ENCODE data around the gene FAM170B. TPM values are rescaled to one million over a fixed set of nuclear protein-coding genes. Genes with fewer than 3 reads are reported as not detected.

Gene FAM170B
- total and polyA plus RNA-seq, 7 donors: not detected

GRCh38 chr10:49153971-49154370 lies 20.1 kb upstream of the FAM170B start:
- H3K4me1 ChIP-seq: no peaks in the 10 kb centered on the region
- no peaks in the 10 kb centered on the region for H3K9me3 ChIP-seq
- intact Hi-C loops (cut with DNase I): no loop called here
- no peak for DNase-seq
- TF ChIP-seq POLR2A (IDR thresholded peaks at IDR 0.05) (no peak), EP300 (IDR thresholded peaks at IDR 0.05) (no peak), POLR2AphosphoS5 (IDR thresholded peaks at IDR 0.05) (no peak), CTCF (IDR thresholded peaks at IDR 0.05) (no peak)
- WGBS, 2 donors: 91 to 96% methylated on average over 1 of the region's 1 CpG
- no peaks in the 10 kb centered on the region for H3K27me3 ChIP-seq
- H3K27ac ChIP-seq: no peak overlapping the region
- H3K36me3 ChIP-seq: no peaks in the 10 kb centered on the region
- no peak overlapping the region for H3K4me3 ChIP-seq

- no peaks in the 10 kb centered on the region for H3K4me1 ChIP-seq
- H3K4me3 ChIP-seq: no peak overlapping the region
- no peak for DNase-seq
- TF ChIP-seq POLR2AphosphoS5 (IDR thresholded peaks at IDR 0.05) (no peak), EP300 (IDR thresholded peaks at IDR 0.05) (no peak), CTCF (IDR thresholded peaks at IDR 0.05) (no peak), POLR2A (IDR thresholded peaks at IDR 0.05) (no peak)
- no peaks in the 10 kb centered on the region for H3K36me3 ChIP-seq
- H3K27me3 ChIP-seq: no peaks in the 10 kb centered on the region
- H3K9me3 ChIP-seq: no peaks in the 10 kb centered on the region
- WGBS, 2 donors: 61 to 82% methylated on average over 4 of the region's 4 CpGs
- intact Hi-C loops (cut with DNase I): no loop called here
- no peak overlapping the region for H3K27ac ChIP-seq
Observed at GRCh38 chr10:49153115-49153514, 19.3 kb upstream of the FAM170B start.

- intact Hi-C loops (cut with DNase I): no loop called here
- Histone ChIP-seq H3K9me3 (peaks cover 0 to 1% (median 0%) of the 10 kb centered on the region in 4 donors), H3K36me3 (no peaks in the 10 kb centered on the region), H3K4me3 (no peak overlapping the region), H3K27me3 (no peaks in the 10 kb centered on the region), H3K4me1 (no peaks in the 10 kb centered on the region), H3K27ac (no peak overlapping the region)
- TF ChIP-seq CTCF (IDR thresholded peaks at IDR 0.05): no peak
- no peak for TF ChIP-seq POLR2AphosphoS5 (IDR thresholded peaks at IDR 0.05)
- TF ChIP-seq EP300 (IDR thresholded peaks at IDR 0.05): no peak
- no peak for TF ChIP-seq POLR2A (IDR thresholded peaks at IDR 0.05)
- no peak for DNase-seq
- 83 to 84% methylated on average over 4 of the region's 4 CpGs for WGBS, 2 donors
Observed at GRCh38 chr10:49152663-49153062, 18.8 kb upstream of the FAM170B start.

GRCh38 chr10:49152037-49152436 lies 18.2 kb upstream of the FAM170B start:
- Histone ChIP-seq H3K4me3 (no peak overlapping the region), H3K27ac (no peak overlapping the region), H3K4me1 (no peaks in the 10 kb centered on the region), H3K27me3 (no peaks in the 10 kb centered on the region), H3K9me3 (peaks cover 0 to 3% (median 0%) of the 10 kb centered on the region in 4 donors), H3K36me3 (no peaks in the 10 kb centered on the region)
- TF ChIP-seq POLR2AphosphoS5 (IDR thresholded peaks at IDR 0.05) (no peak), EP300 (IDR thresholded peaks at IDR 0.05) (no peak), CTCF (IDR thresholded peaks at IDR 0.05) (no peak), POLR2A (IDR thresholded peaks at IDR 0.05) (no peak)
- no peak for DNase-seq
- intact Hi-C loops (cut with DNase I): no loop called here
- 79 to 88% methylated on average over 4 of the region's 4 CpGs for WGBS, 2 donors

GRCh38 chr10:49151481-49151880 lies 17.7 kb upstream of the FAM170B start:
- 76 to 88% methylated on average over 1 of the region's 1 CpG for WGBS, 2 donors
- H3K27me3 ChIP-seq: no peaks in the 10 kb centered on the region
- H3K4me3 ChIP-seq: no peak overlapping the region
- H3K4me1 ChIP-seq: no peaks in the 10 kb centered on the region
- H3K27ac ChIP-seq: no peak overlapping the region
- intact Hi-C loops (cut with DNase I): no loop called here
- peaks cover 0 to 3% (median 0%) of the 10 kb centered on the region in 4 donors for H3K9me3 ChIP-seq
- TF ChIP-seq CTCF (IDR thresholded peaks at IDR 0.05) (no peak), POLR2A (IDR thresholded peaks at IDR 0.05) (no peak), EP300 (IDR thresholded peaks at IDR 0.05) (no peak), POLR2AphosphoS5 (IDR thresholded peaks at IDR 0.05) (no peak)
- no peaks in the 10 kb centered on the region for H3K36me3 ChIP-seq
- DNase-seq: no peak

Data from sigmoid colon (tissue), 7 donors.